Sigmoid colon (tissue), 7 donors: ENCODE results near the gene TNXB. TPM values are rescaled to one million over a fixed set of nuclear protein-coding genes. Genes with fewer than 3 reads are reported as not detected.
A peak's percentile ranks its signal among the peaks of the same experiment; 100 is the strongest.

Source experiments
- DNase-seq: peaks from one replicate; pipeline ENCODE4 v3.0.0-alpha.2; 2019
- H3K27ac ChIP-seq, 4 donors: fragments of 200-600 bp; sonication (generic); one replicate each; pipeline ENCODE4 v1.5.1; 2016 to 2019; ENCODE audit warnings: mild to moderate bottlenecking in 1 of 4
- H3K27me3 ChIP-seq, 3 donors: fragments of 200-600 bp; sonication (generic); one replicate each; pipeline ENCODE4 v1.5.1; 2019; ENCODE audit warnings: mild to moderate bottlenecking in 1 of 3
- H3K36me3 ChIP-seq, 4 donors: fragments of 200-600 bp; sonication (generic); one replicate each; pipeline ENCODE4 v1.5.1; 2016 to 2019
- H3K4me1 ChIP-seq, 4 donors: fragments of 200-600 bp; sonication (generic); one replicate each; pipeline ENCODE4 v1.5.1; 2017 to 2019
- H3K4me3 ChIP-seq, 4 donors: fragments of 200-600 bp; sonication (generic); one replicate each; pipeline ENCODE4 v1.5.1; 2017 to 2019; ENCODE audit warnings: mild to moderate bottlenecking in 2 of 4, moderate library complexity in 1 of 4
- H3K9me3 ChIP-seq, 4 donors: fragments of 200-600 bp in 3 of 4; sonication (generic) in 3 of 4; one replicate each; pipeline versions ENCODE4 v1.5.1 to v1.6.1; 2013 to 2019
- CTCF ChIP-seq, 4 experiments: fragments of 450-650 bp in 3 of 4; fragments of 200-600 bp in 1 of 4; IDR thresholded peaks; one replicate each; pipeline ENCODE4 v1.5.1; 2016 to 2019; ENCODE audit warnings: antibody characterized with exemption in 4 of 4, mild to moderate bottlenecking in 3 of 4, moderate library complexity in 2 of 4
- EP300 ChIP-seq, 4 donors: sonication (generic); formaldehyde crosslinking; IDR thresholded peaks; one replicate each; pipeline ENCODE4 v1.6.1; 2017; ENCODE audit warnings: antibody characterized with exemption in 4 of 4
- POLR2A ChIP-seq, 2 donors: fragments of 450-650 bp; IDR thresholded peaks; one replicate each; pipeline ENCODE4 v1.6.1; 2016; ENCODE audit warnings: antibody characterized with exemption in 2 of 2, mild to moderate bottlenecking in 2 of 2, moderate library complexity in 2 of 2
- POLR2AphosphoS5 ChIP-seq, 4 donors: sonication (generic); formaldehyde crosslinking; IDR thresholded peaks; one replicate each; pipeline ENCODE4 v1.6.1; 2017; ENCODE audit warnings: antibody characterized with exemption in 4 of 4
- WGBS, 2 donors: extraction: QIAGEN DNeasy Blood & Tissue Kit; methylation state at CpG; one replicate each; pipeline ENCODE4 v1.1.7; 2013; 5-methylcytosine and 5-hydroxymethylcytosine counted together
- intact Hi-C: fragments of 100-400 bp; cut with DNase I; formaldehyde crosslinking; loops from one replicate; pipeline ENCODE4 v1.15.1; 2023
- polyA plus RNA-seq, 3 donors: library from polyadenylated mRNA; stranded (reverse); fragments of 200-250 nt; gene quantifications; one replicate each; pipeline ENCODE4 v1.2.3, GENCODE V29; 2013
- total RNA-seq, 4 donors: library from RNA; depleted of rRNA; stranded (reverse); fragments of >200 nt; gene quantifications; one replicate each; pipeline ENCODE4 v1.1.0, GENCODE V29; 2016
- donor health status: healthy with polysubstance abuse.
- donor health status: Bipolar disorder and iron deficiency.
- donor health status: healthy.

The TNXB gene
- total and polyA plus RNA-seq, 7 donors, result 1.4 to 224 (median 66.0) TPM

GRCh38 chr6:32129297-32130088, 20.4 kb upstream of the TNXB start:
- intact Hi-C loops, result loop anchor here (1.0 to 10.0 kb wide), 3 partner anchors 23 to 225 kb away; partner anchors contain the start of gene ZBTB12
- DNase-seq, result peak; percentile 67

GRCh38 chr6:32128751-32129296, 19.7 kb upstream of the TNXB start:
- Histone ChIP-seq H3K4me1 (peaks cover 0 to 36% (median 31%) of the 10 kb centered on the region in 4 donors), H3K27me3 (no peaks in the 10 kb centered on the region), H3K4me3 (peak overlapping the region in 3 of 4 donors; percentile 68 to 92 (median 77)), H3K27ac (peak overlapping the region; percentile 91 to 94 (median 92)), H3K9me3 (no peaks in the 10 kb centered on the region), H3K36me3 (peaks cover 0 to 31% (median 18%) of the 10 kb centered on the region in 4 donors)
- TF ChIP-seq POLR2AphosphoS5 (IDR thresholded peaks at IDR 0.05) (no peak), EP300 (IDR thresholded peaks at IDR 0.05) (no peak), POLR2A (IDR thresholded peaks at IDR 0.05) (no peak), CTCF (IDR thresholded peaks at IDR 0.05) (no peak)
- WGBS, 2 donors, result 88 to 92% methylated on average over 13 of the region's 13 CpGs
- DNase-seq, result no peak
- intact Hi-C loops, result loop anchor here (1.0 to 10.0 kb wide), 2 partner anchors 66 to 224 kb away; partner anchors contain the start of gene ZBTB12

More at GRCh38 chr6:32129297-32130088, 20.4 kb upstream of the TNXB start:
- WGBS, 2 donors, result 32 to 40% methylated on average over 22 of the region's 22 CpGs
- peaks cover 0 to 24% (median 12%) of the 10 kb centered on the region in 4 donors for H3K36me3 ChIP-seq
- H3K27me3 ChIP-seq, result no peaks in the 10 kb centered on the region
- no peaks in the 10 kb centered on the region for H3K9me3 ChIP-seq
- peak overlapping the region; percentile 91 to 94 (median 92) for H3K27ac ChIP-seq
- TF ChIP-seq CTCF (IDR thresholded peaks at IDR 0.05) (no peak), EP300 (IDR thresholded peaks at IDR 0.05) (peak in 1 of 4 donors; percentile 16), POLR2AphosphoS5 (IDR thresholded peaks at IDR 0.05) (peak in 2 of 4 donors; percentile 46 to 71)
- H3K4me3 ChIP-seq, result peak overlapping the region; percentile 62 to 72 (median 67)
- H3K4me1 ChIP-seq, result peaks cover 0 to 36% (median 31%) of the 10 kb centered on the region in 4 donors

- intact Hi-C loops, result loop anchor here (10.0 kb wide), 1 partner anchor 223 kb away; the partner anchor contains the start of gene ZBTB12
- TF ChIP-seq CTCF (IDR thresholded peaks at IDR 0.05) (no peak), EP300 (IDR thresholded peaks at IDR 0.05) (no peak), POLR2AphosphoS5 (IDR thresholded peaks at IDR 0.05) (peak; percentile 43 to 82 (median 78)), POLR2A (IDR thresholded peaks at IDR 0.05) (peak; percentile 68 to 76)
- peaks cover 0 to 36% (median 31%) of the 10 kb centered on the region in 4 donors for H3K4me1 ChIP-seq
- no peaks in the 10 kb centered on the region for H3K9me3 ChIP-seq
- no peaks in the 10 kb centered on the region for H3K27me3 ChIP-seq
- H3K27ac ChIP-seq, result peak within 1 kb of the TSS; percentile 91 to 94 (median 92)
- H3K4me3 ChIP-seq, result peak within 1 kb of the TSS; percentile 77 to 92 (median 83)
- peaks cover 5 to 40% (median 24%) of the 10 kb centered on the region in 4 donors for H3K36me3 ChIP-seq
- WGBS, 2 donors, result 0 to 1% methylated on average over 44 of the region's 44 CpGs
- DNase-seq, result peak; percentile 100
These were observed 18.8 kb upstream of the TNXB start, which contains the start of gene ATF6B for GRCh38 chr6:32127717-32128592. TSS of gene ATF6B (minus strand) at chr6:32128246. CDS start at chr6:32128207, 39 bp downstream.

GRCh38 chr6:32127409-32127716, 18.2 kb upstream of the TNXB start:
- H3K4me3 ChIP-seq, result peak overlapping the region; percentile 77 to 92 (median 83)
- DNase-seq, result no peak
- H3K27me3 ChIP-seq, result no peaks in the 10 kb centered on the region
- H3K27ac ChIP-seq, result peak overlapping the region; percentile 85 to 94 (median 92)
- peaks cover 0 to 36% (median 31%) of the 10 kb centered on the region in 4 donors for H3K4me1 ChIP-seq
- peaks cover 5 to 46% (median 24%) of the 10 kb centered on the region in 4 donors for H3K36me3 ChIP-seq
- no peak for TF ChIP-seq POLR2A (IDR thresholded peaks at IDR 0.05)
- no peak for TF ChIP-seq POLR2AphosphoS5 (IDR thresholded peaks at IDR 0.05)
- no peak for TF ChIP-seq EP300 (IDR thresholded peaks at IDR 0.05)
- TF ChIP-seq CTCF (IDR thresholded peaks at IDR 0.05), result no peak
- WGBS, 2 donors, result 6 to 10% methylated on average over 9 of the region's 9 CpGs
- intact Hi-C loops, result loop anchor here (10.0 kb wide), 1 partner anchor 223 kb away; the partner anchor contains the start of gene ZBTB12
- H3K9me3 ChIP-seq, result no peaks in the 10 kb centered on the region
